Skeletal muscle cell (primary cell): ENCODE data around the gene TEF.
"Not testable (repeated sequence)": the region's sequence is repeated elsewhere in the genome, so short reads cannot be mapped to it uniquely, and the experiment has no call there.

Experiments
- DNase-seq: peaks from one replicate; pipeline ENCODE4 v3.0.0-alpha.2; 2010; ENCODE audit warnings: low read depth
- H3K4me3 ChIP-seq: 2 replicates; pipeline ENCODE4 v1.5.1; 2011; ENCODE audit warnings: low read depth, mild to moderate bottlenecking, control low read depth, low read length, moderate library complexity

The TEF gene

GRCh38 chr22:41369424-41369745 is 12.4 kb upstream of the TEF start:
- DNase-seq: no peak
- H3K4me3 ChIP-seq: no peak overlapping the region

DNA sequence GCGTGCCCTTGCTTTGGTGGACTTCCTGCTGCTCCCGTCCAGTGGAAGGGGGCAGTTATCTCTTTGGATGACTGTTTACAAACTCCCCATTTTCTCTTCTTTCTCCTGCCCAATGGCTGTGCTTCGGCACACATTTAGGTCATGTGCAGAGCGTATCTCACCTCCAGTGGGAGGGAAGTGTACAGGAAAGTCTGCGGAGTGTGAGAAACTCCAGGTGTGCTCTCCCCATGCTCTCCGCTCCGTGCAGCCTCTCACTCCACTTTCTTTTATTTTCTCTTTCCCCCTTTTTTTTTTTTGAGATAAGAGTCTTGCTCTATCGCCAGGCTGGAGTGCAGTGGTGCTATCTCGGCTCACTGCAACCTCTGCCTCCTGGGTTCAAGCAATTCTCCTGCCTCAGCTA is 11.9 kb upstream of the TEF start:
- no peak for DNase-seq
- no peak overlapping the region for H3K4me3 ChIP-seq

DNA sequence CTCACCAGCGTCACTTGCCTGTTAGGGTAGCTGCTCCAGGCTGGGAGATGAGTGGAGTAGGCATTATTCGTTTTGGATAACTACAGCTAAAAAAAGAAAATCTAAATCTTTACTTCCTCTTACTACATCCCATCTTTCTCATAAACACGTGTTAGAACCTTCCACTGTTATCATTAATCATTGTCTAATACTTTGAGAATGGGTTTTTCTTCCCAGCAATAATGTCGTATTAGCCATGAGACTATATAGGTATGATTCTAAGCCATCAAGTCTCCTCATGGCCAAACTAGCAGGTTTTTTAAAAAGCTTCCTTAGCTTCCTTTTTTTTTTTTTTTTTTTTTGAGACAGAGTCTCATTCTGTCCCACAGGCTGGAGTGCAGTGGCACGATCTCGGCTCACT is 3.9 kb upstream of the TEF start:
- H3K4me3 ChIP-seq: no peak overlapping the region
- DNase-seq: no peak

DNA sequence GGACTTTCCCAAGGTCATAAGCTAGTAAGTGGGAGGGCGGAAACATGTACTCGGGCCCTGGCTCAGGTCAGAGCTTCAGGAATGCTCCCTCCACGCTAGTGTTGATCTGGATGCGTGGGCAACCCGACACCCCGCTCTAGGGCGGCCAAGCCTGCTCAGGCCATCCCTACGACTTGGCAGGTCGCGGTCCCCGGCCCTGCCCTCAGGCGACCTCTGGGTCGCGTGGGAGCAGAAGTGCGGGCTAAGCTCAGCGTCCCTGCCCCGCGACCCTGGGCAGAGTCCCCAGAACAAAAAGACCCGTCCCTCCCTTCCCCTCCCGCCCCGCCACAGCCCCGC is 781 bp upstream of the TEF start:
- peak; percentile 72 for DNase-seq
- peak overlapping the region; percentile 65 for H3K4me3 ChIP-seq

DNA sequence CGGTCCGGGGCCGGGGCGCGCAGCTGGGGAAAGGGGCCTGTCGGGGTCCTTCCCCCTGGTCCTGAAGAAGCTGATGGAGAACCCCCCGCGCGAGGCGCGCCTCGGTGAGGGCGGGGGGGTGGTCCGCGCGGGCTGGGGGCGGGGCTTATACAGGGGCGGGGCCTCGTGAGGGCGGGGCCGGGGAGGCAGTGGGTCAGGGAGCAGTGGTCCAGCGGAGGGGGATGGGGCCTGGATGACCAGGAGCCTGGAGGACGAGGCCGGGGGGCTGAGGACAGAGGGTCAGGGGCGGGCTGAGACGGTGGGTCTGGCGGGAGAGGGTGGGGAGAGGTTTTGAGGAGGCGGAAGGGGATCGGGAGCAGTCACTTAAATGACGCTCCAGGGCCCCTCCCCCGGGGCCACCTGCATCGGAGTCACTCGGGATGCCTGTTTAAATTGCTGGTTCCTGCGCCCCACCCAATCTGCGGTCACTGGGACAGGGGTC is 396 bp downstream of the TEF start:
- no peak for DNase-seq

GRCh38 chr22:41382610-41383009 is 868 bp downstream of the TEF start:
- no peak for DNase-seq
- H3K4me3 ChIP-seq: peak overlapping the region; percentile 65

More for the DNA sequence above, 396 bp downstream of the TEF start:
- peak overlapping the region; percentile 65 for H3K4me3 ChIP-seq

- peak overlapping the region; percentile 65 for H3K4me3 ChIP-seq
- DNase-seq: no peak
Measured at GRCh38 chr22:41383085-41383484, 1.3 kb downstream of the TEF start.

- no peak for DNase-seq
- H3K4me3 ChIP-seq: no peak overlapping the region
Measured at GRCh38 chr22:41384128-41384527, 2.4 kb downstream of the TEF start.

DNA sequence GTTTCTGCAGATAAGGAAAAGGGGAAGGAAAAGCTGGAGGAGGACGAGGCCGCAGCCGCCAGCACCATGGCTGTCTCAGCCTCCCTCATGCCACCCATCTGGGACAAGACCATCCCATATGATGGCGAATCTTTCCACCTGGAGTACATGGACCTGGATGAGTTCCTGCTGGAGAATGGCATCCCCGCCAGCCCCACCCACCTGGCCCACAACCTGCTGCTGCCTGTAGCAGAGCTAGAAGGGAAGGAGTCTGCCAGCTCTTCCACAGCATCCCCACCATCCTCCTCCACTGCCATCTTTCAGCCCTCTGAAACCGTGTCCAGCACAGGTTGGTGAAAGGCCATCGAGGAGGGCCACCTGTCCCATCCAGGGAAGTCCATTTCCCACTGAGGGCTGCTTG is 5.6 kb downstream of the TEF start:
- H3K4me3 ChIP-seq: no peak overlapping the region
- DNase-seq: no peak

GRCh38 chr22:41394012-41394356 is 12.2 kb downstream of the TEF start:
- H3K4me3 ChIP-seq: no peak overlapping the region
- no peak for DNase-seq

GRCh38 chr22:41395531-41396240 is 13.9 kb downstream of the TEF start:
- no peak overlapping the region for H3K4me3 ChIP-seq
- no peak for DNase-seq

DNA sequence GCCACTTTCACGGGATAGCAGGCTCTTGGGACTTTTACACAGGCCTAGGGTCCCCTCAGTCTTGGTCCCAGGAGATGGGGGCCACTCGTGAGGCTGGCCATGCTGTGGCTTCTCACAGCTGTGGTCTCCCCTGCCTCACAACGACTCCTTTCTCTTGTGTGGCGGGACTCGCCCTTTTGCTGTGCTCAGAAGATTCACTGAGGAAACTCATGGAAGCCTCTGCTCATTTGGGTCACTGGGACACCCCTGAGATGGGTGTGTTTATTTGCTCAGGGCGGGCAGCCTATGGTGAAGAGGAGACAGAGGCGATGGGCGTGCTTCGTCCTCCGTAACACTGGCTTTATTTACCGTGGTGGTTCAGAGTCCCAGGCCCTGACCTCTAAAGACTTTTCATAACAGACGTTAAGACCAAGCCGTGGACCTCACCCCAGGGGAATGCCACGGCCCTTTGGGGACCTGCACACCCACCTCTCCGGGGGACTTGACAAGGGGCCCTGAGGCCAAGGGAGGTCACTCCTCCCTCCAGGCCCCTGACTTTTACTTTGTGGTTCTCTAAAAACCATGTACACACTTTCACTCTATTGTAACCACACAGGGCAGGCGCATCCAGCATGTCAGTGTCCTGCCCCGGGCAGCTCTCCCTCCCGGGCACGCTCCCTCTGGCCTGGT is 15.5 kb downstream of the TEF start:
- DNase-seq: no peak
- H3K4me3 ChIP-seq: no peak overlapping the region

DNA sequence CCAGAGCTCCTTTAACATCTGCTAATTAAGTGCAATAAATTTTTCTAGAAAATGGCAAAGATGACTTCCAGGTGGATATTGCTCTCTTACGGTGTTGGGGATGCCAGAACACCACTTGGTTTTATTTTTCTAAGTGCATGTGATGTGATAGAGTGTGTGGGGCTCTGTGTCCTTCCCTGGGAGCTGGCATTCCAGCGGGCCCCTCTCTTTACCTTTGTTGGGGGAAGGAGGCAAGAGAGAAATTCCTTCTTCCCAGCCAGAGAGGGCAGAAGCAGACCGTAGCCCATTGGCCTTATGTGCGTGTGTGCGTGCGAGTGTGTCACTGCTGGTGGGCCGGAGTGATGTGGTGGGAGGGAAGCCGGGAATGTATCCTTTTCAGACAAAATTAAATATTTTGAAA is 17.2 kb downstream of the TEF start:
- DNase-seq: no peak
- no peak overlapping the region for H3K4me3 ChIP-seq

DNA sequence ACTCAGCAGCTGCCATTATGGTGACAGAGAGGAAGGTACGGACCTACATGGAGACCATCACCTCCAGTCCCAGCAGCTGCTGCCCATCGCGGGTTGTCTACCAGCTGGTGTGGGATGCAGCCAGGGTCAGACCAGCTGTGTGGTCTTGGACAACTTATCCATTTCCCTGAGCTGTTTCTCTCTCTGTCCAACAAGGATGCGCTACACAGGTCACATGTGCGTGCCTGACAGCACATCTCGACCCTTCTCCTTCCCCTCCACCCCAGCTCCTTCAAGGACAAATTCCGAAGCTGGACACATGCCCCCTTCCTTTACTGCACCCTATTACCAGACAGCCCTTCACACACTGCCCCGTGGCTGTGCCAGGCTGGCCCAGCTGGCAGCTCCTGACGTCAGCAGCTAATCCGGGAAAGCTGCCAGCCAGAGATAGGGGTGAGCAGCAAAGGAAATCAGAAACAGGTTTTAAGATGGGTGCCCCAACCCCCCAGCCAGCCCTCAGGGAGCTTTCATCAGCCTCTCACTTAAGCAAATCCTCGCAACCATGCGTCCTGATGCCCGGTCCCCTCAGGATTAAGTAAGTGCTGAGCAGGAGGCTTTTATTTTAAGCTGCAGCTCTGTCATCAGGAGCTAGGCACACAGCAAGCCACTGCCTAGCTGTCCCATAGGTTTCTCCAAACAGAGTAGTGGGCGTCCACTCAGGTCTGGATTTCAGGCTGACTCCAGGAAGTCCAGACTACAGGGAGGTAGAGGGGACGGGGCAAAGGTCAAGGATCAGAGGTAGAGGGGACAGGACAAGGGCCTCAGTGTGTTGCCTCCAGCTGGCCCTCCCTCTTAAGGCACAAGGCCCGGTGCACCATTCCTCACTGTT is 20.3 kb downstream of the TEF start:
- peak; percentile 41 for DNase-seq

GRCh38 chr22:41402851-41403250 is 21.1 kb downstream of the TEF start:
- H3K4me3 ChIP-seq, DNase-seq: not testable (repeated sequence)

More for the DNA sequence above, 20.3 kb downstream of the TEF start:
- H3K4me3 ChIP-seq: no peak overlapping the region

DNA sequence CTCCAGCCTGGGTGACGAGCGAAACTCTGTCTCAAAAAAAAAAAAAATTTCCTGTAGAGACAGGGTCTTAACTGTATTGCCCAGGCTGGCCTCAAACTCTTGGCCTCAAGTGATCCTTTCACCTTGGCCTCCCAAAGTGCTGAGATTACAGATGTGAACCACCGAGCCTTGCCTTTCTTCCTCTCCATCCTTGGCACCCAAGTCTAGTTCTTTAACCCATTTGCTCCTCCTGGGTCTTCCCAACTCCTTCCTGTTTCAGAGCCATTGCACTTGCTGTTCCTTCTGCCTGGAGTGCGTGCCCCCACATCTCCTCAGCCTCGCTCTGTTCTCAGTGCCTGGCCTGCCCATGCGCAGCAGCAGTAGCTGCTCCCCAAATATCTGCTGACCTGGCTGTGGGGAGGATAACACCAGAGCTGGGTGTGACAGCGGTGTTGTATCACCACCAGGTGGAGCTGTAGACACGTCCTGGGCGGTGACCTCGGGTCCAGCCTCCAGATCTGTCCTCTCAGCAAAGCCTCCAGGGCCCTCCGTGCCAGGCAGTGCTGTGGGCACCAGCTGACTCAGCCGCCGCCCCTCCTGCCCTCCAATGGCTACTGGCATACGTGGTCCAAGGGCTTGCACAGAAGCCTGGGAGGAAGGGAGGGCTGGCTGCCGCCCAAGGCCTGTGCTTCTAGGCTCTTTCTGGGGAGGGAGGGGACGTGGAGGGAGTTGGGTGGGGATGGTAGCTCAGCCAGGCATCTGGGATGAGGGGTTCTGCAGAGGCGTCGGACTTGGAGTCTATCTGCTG is 22.0 kb downstream of the TEF start:
- no peak for DNase-seq
- H3K4me3 ChIP-seq: no peak overlapping the region

- no peak overlapping the region for H3K4me3 ChIP-seq
- no peak for DNase-seq
Measured at GRCh38 chr22:41405588-41405987, 23.8 kb downstream of the TEF start.

GRCh38 chr22:41406410-41406809 is 24.7 kb downstream of the TEF start:
- no peak for DNase-seq
- H3K4me3 ChIP-seq: no peak overlapping the region

GRCh38 chr22:41407433-41407832 is 25.7 kb downstream of the TEF start:
- no peak overlapping the region for H3K4me3 ChIP-seq
- DNase-seq: no peak

GRCh38 chr22:41408665-41409064 is 26.9 kb downstream of the TEF start:
- H3K4me3 ChIP-seq: no peak overlapping the region
- DNase-seq: no peak
